ENCODE data around the gene FAM83D.
A peak's percentile ranks its signal among the peaks of the same experiment; 100 is the strongest.

The FAM83D gene

DNA sequence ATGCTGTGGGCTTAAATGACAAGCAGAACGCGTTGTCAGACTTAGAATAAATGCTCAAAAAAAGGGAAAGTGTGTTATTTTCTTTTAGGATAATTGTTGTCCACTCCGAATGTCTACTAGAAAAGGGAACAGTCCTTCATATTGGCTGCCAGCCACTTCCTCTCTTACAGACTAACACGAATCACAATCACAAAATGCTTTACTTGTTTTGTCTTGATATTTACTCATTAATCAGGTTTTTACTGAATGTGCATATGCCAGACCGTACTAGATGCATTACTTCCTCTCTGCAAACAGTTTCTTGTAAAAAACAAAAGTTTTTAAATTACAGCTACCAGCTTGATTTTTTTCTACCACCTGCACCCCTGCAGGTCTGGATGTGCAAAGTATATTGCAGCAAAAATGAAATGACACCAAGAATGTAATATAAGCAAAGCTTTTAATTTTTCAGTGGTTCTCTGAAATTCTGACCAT, 36.7 kb downstream of the FAM83D start:
- TF ChIP-seq, protein P1, sequence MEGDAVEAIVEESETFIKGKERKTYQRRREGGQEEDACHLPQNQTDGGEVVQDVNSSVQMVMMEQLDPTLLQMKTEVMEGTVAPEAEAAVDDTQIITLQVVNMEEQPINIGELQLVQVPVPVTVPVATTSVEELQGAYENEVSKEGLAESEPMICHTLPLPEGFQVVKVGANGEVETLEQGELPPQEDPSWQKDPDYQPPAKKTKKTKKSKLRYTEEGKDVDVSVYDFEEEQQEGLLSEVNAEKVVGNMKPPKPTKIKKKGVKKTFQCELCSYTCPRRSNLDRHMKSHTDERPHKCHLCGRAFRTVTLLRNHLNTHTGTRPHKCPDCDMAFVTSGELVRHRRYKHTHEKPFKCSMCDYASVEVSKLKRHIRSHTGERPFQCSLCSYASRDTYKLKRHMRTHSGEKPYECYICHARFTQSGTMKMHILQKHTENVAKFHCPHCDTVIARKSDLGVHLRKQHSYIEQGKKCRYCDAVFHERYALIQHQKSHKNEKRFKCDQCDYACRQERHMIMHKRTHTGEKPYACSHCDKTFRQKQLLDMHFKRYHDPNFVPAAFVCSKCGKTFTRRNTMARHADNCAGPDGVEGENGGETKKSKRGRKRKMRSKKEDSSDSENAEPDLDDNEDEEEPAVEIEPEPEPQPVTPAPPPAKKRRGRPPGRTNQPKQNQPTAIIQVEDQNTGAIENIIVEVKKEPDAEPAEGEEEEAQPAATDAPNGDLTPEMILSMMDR (IDR thresholded peaks at IDR 0.05; ENCODE audit: insufficient read depth, low read depth, low read length, missing control alignments), result no peak
- DNase-seq (ENCODE audit: low read depth), result no peak
- peak overlapping the region; percentile 57 for H3K4me3 ChIP-seq (ENCODE audit: low read depth, low read length)

GRCh38 chr20:38963745-38964144, 37.5 kb downstream of the FAM83D start:
- TF ChIP-seq, protein P1 (IDR thresholded peaks at IDR 0.05; ENCODE audit: insufficient read depth, low read depth, low read length, missing control alignments), result no peak
- no peak for DNase-seq (ENCODE audit: low read depth)
- H3K4me3 ChIP-seq (ENCODE audit: low read depth, low read length), result no peak overlapping the region

DNA sequence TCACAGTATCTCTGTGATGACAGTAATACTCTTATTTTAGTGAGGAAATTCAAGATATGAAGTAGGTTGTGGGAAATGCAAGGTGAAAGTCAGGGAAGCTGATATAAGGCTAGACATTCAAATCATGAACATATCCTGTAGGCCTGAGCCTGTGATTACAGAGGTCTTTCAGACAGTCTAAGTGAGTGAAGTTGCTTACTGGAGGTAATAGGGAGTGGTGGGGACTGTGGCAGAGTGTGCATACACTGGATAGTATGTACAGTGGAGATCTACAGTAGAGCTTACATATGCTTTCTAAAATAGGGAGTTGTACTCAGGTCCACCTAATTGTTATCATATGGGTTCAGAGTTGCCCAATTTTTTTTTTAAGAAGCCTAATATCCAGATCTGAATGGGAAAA, 39.0 kb downstream of the FAM83D start:
- TF ChIP-seq, protein P1 (IDR thresholded peaks at IDR 0.05; ENCODE audit: insufficient read depth, low read depth, low read length, missing control alignments), result no peak

DNA sequence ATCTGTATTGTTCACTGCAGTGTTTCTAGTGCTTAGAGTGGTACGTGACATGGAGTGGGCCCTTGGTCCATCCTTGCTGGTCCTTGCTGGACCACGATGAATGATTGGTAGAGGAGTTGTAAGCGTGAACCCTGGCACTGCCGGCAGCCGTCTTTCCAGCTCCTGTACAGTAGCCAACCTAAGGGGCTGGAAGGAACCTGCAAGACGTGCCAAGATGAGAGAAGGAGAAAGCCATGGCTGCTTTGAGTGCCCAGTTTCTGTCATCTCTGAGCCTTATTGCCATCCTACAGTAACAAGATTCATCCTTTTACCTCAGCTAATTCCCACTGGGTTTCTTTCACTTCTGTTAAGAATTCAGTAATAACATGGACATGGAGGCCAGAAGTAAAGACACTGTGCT, 41.9 kb downstream of the FAM83D start:
- DNase-seq (ENCODE audit: low read depth), result no peak
- TF ChIP-seq, protein P1 (IDR thresholded peaks at IDR 0.05; ENCODE audit: insufficient read depth, low read depth, low read length, missing control alignments), result no peak
- H3K4me3 ChIP-seq (ENCODE audit: low read depth, low read length), result no peak overlapping the region

More for the DNA sequence above, 39.0 kb downstream of the FAM83D start:
- H3K4me3 ChIP-seq (ENCODE audit: low read depth, low read length), result no peak overlapping the region
- DNase-seq (ENCODE audit: low read depth), result no peak

- TF ChIP-seq, protein P1 (IDR thresholded peaks at IDR 0.05; ENCODE audit: insufficient read depth, low read depth, low read length, missing control alignments), result no peak
- H3K4me3 ChIP-seq (ENCODE audit: low read depth, low read length), result no peak overlapping the region
- no peak for DNase-seq (ENCODE audit: low read depth)
Measured at GRCh38 chr20:38969708-38970107, 43.5 kb downstream of the FAM83D start.

- DNase-seq (ENCODE audit: low read depth), result no peak
- no peak overlapping the region for H3K4me3 ChIP-seq (ENCODE audit: low read depth, low read length)
- TF ChIP-seq, protein P1 (IDR thresholded peaks at IDR 0.05; ENCODE audit: insufficient read depth, low read depth, low read length, missing control alignments), result no peak
Measured at GRCh38 chr20:38970302-38970701, 44.1 kb downstream of the FAM83D start.

- DNase-seq (ENCODE audit: low read depth), result no peak
- TF ChIP-seq, protein P1 (IDR thresholded peaks at IDR 0.05; ENCODE audit: insufficient read depth, low read depth, low read length, missing control alignments), result no peak
Measured at GRCh38 chr20:38973107-38973506, 46.9 kb downstream of the FAM83D start.

More at GRCh38 chr20:38973107-38973506, 46.9 kb downstream of the FAM83D start:
- H3K4me3 ChIP-seq (ENCODE audit: low read depth, low read length), result no peak overlapping the region

Data from GM12865 (cell line).